HepG2 (cell line): ENCODE data around the gene STX5. TPM values are rescaled to one million over a fixed set of nuclear protein-coding genes. Genes with fewer than 3 reads are reported as not detected.
A peak's percentile ranks its signal among the peaks of the same experiment; 100 is the strongest.

Experiments
- E2F2 ChIP-seq: sonication (generic); formaldehyde crosslinking; IDR thresholded peaks from 2 replicates; pipeline ENCODE4 v1.4.0; 2020; ENCODE audit warnings: missing genetic modification reagents, borderline replicate concordance
- GABPA ChIP-seq, 2 experiments: IDR thresholded peaks; 2 replicates each; pipeline ENCODE4 v1.6.1; 2011 to 2016; ENCODE audit warnings: low read depth in 2 of 2, low read length in 1 of 2, missing biosample characterization in 1 of 2, missing genetic modification characterization in 1 of 2
- LRRFIP1 ChIP-seq: sonication (generic); formaldehyde crosslinking; conservative IDR thresholded peaks from 2 replicates; pipeline ENCODE4 v1.4.0; 2020; ENCODE audit warnings: missing genetic modification reagents
- MEIS2 ChIP-seq: sonication (generic); formaldehyde crosslinking; IDR thresholded peaks from 2 replicates; pipeline ENCODE4 v1.9.0; 2021; ENCODE audit warnings: mild to moderate bottlenecking, missing genetic modification reagents
- THAP8 ChIP-seq: sonication (generic); formaldehyde crosslinking; IDR thresholded peaks from 2 replicates; pipeline ENCODE4 v1.5.1; 2020; ENCODE audit warnings: missing genetic modification reagents, mild to moderate bottlenecking, borderline replicate concordance
- ZHX2 ChIP-seq, 2 experiments: sonication (generic) in 1 of 2; formaldehyde crosslinking in 1 of 2; IDR thresholded peaks; 2 replicates each; pipeline versions ENCODE4 v1.6.1 to v1.9.0; 2014 to 2022; ENCODE audit warnings: antibody characterized with exemption in 1 of 2, borderline replicate concordance in 1 of 2, inconsistent platforms in 1 of 2, low read depth in 1 of 2, missing genetic modification reagents in 1 of 2
- ZNF253 ChIP-seq: sonication (generic); formaldehyde crosslinking; IDR thresholded peaks from 2 replicates; pipeline ENCODE4 v1.8.0; 2022; ENCODE audit warnings: mild to moderate bottlenecking, missing genetic modification reagents, borderline replicate concordance
- ZNF335 ChIP-seq: sonication (generic); formaldehyde crosslinking; IDR thresholded peaks from 2 replicates; pipeline ENCODE4 v1.4.0; 2020; ENCODE audit warnings: missing genetic modification reagents
- ZNF547 ChIP-seq: sonication (generic); formaldehyde crosslinking; IDR thresholded peaks from 2 replicates; pipeline ENCODE4 v1.5.1; 2020; ENCODE audit warnings: mild to moderate bottlenecking, missing genetic modification reagents
- ZNF597 ChIP-seq: sonication (generic); formaldehyde crosslinking; IDR thresholded peaks from 2 replicates; pipeline ENCODE4 v1.5.0; 2020; ENCODE audit warnings: missing genetic modification reagents
- polyA plus RNA-seq, 8 experiments: library from polyadenylated mRNA; depleted of rRNA in 3 of 8; stranded (reverse) in 7 of 8; unstranded in 1 of 8; fragments of >200 nt; fragmentation: Illumina TruSeq in 4 of 8; extraction: Trizol in 4 of 8; gene quantifications; 2 replicates each; pipeline versions ENCODE4 v1.2.1 to v1.2.3, GENCODE V29; 2011 to 2016; ENCODE audit warnings: low read depth in 4 of 8, missing spikeins in 1 of 8, mixed read lengths in 1 of 8; ENCODE audit not compliant: insufficient read depth in 1 of 8
- total RNA-seq, 5 experiments: library from RNA; depleted of rRNA; stranded (reverse); fragments of >200 nt; fragmentation: Illumina TruSeq; extraction: Trizol; gene quantifications; 2 replicates each; pipeline ENCODE4 v1.2.3, GENCODE V29; 2016; ENCODE audit warnings: low read depth in 1 of 5
- TF ChIP-seq, protein P1 (sequence below): fragments of 450-650 bp; IDR thresholded peaks from 2 replicates; pipeline ENCODE4 v1.6.1; 2017
- TF ChIP-seq, protein P2 (sequence below): IDR thresholded peaks from 2 replicates; pipeline ENCODE4 v1.6.1; 2012; ENCODE audit warnings: inconsistent platforms

The STX5 gene
- total and polyA plus RNA-seq, 2 of the 13 experiments (the other 11 are each of a cell fraction or from before 2014, with no cell fraction given): 26.9 to 30.0 TPM

GRCh38 chr11:62805076-62805892, 26.6 kb downstream of the STX5 start, which contains the start of gene NXF1 (continued):
- peak; percentile 24; the same call in 1 of the 2 replicates for TF ChIP-seq LRRFIP1 (CRISPR knock-in tag)
- no peak; the same call in 1 of the 2 replicates for TF ChIP-seq GABPA (IDR thresholded peaks at IDR 0.05; ENCODE audit: low read depth, low read length)
- 0 out of 2 replicates have a peak, but pooled peaks have one; percentile 16 for TF ChIP-seq GABPA (CRISPR knock-in tag; IDR thresholded peaks at IDR 0.05; ENCODE audit: low read depth)
- TF ChIP-seq ZNF253 (CRISPR knock-in tag): peak; percentile 67
- 0 out of 2 replicates have a peak, but pooled peaks have one; percentile 39 for TF ChIP-seq E2F2 (CRISPR knock-in tag)
- peak; percentile 67; the same call in 1 of the 2 replicates for TF ChIP-seq ZHX2 (IDR thresholded peaks at IDR 0.05; ENCODE audit: low read depth)
- peak; percentile 75; the same call in 1 of the 2 replicates for TF ChIP-seq ZHX2 (CRISPR knock-in tag; IDR thresholded peaks at IDR 0.05; ENCODE audit: borderline replicate concordance)
- TF ChIP-seq, protein P1, sequence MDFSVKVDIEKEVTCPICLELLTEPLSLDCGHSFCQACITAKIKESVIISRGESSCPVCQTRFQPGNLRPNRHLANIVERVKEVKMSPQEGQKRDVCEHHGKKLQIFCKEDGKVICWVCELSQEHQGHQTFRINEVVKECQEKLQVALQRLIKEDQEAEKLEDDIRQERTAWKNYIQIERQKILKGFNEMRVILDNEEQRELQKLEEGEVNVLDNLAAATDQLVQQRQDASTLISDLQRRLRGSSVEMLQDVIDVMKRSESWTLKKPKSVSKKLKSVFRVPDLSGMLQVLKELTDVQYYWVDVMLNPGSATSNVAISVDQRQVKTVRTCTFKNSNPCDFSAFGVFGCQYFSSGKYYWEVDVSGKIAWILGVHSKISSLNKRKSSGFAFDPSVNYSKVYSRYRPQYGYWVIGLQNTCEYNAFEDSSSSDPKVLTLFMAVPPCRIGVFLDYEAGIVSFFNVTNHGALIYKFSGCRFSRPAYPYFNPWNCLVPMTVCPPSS: no peak
- 0 out of 2 replicates have a peak, but pooled peaks have one; percentile 32 for TF ChIP-seq THAP8 (CRISPR knock-in tag)
- TF ChIP-seq ZNF547 (CRISPR knock-in tag): peak; percentile 81
- no peak for TF ChIP-seq ZNF597 (CRISPR knock-in tag)
- peak; percentile 88; the same call in 1 of the 2 replicates for TF ChIP-seq MEIS2 (CRISPR knock-in tag)
- peak; percentile 76; the same call in 1 of the 2 replicates for TF ChIP-seq ZNF335 (CRISPR knock-in tag)
- TF ChIP-seq, protein P2, sequence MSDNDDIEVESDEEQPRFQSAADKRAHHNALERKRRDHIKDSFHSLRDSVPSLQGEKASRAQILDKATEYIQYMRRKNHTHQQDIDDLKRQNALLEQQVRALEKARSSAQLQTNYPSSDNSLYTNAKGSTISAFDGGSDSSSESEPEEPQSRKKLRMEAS: peak; percentile 73
